Measurements from ENCODE around the gene UBE2L5. TPM values are rescaled to one million over a fixed set of nuclear protein-coding genes. Genes with fewer than 3 reads are reported as not detected.

Gene UBE2L5
- total and polyA plus RNA-seq, 2 of the 13 experiments (the other 11 are each of a cell fraction or from before 2014, with no cell fraction given) = 0.13 TPM; not detected in 1

DNA sequence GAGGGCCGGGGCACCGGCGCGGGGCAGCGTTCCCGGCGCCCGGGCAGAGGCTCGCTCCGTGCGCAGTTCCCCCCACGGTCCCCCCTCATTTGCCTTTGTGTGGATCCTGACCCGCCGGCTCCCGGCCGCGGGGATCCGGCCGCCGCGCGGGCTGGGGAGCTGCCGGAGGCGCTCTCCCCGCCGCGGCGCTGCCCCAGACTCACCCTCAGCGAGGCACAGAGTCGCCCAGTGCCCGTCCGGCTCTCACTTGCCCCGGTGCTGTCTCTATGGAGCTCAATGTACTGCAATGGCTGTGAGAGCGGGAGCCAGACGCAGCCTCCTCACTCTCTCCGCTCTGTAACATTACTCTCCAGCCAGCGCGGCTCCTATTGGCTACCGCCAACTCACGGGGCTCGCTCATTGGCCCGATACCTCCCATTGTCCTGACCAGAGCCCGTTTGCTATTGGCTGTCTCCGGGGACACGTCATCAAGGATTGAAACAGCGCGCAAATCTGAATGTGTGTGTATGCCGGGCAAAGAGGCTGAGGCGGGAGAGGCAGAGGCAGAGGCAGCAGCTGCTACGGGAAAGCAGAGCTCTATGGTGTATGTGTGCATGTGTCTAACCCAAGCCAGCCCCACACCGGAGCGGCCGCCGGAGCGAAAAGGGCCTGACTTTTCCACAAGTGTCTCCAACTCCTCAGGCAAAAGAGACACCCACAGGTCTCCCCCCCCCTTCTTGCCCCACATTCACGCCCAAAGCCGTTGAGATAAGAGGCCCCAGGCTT lies 43.5 kb downstream of the UBE2L5 start, which contains the start of gene HMGB1 (continued):
- TF ChIP-seq, protein P1, sequence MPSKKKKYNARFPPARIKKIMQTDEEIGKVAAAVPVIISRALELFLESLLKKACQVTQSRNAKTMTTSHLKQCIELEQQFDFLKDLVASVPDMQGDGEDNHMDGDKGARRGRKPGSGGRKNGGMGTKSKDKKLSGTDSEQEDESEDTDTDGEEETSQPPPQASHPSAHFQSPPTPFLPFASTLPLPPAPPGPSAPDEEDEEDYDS (CRISPR knock-in tag; IDR thresholded peaks at IDR 0.05) = peak; percentile 67
- TF ChIP-seq EHMT2 (IDR thresholded peaks at IDR 0.05; ENCODE audit: borderline replicate concordance, low read depth, low read length) (no peak), ZNF253 (CRISPR knock-in tag; IDR thresholded peaks at IDR 0.05; ENCODE audit: borderline replicate concordance) (0 out of 2 replicates have a peak, but pooled peaks have one; percentile 64), GFI1 (CRISPR knock-in tag; IDR thresholded peaks at IDR 0.05; ENCODE audit: borderline replicate concordance) (no peak), JUN (CRISPR knock-in tag; IDR thresholded peaks at IDR 0.05) (no peak), ZZZ3 (CRISPR knock-in tag; IDR thresholded peaks at IDR 0.05; ENCODE audit: borderline replicate concordance) (no peak), JARID2 (CRISPR knock-in tag; IDR thresholded peaks at IDR 0.05; ENCODE audit: insufficient replicate concordance) (no peak), ZNF674 (CRISPR knock-in tag; IDR thresholded peaks at IDR 0.05; ENCODE audit: low read depth) (no peak), RFX5 (IDR thresholded peaks at IDR 0.05; ENCODE audit: low read depth, low read length) (peak; percentile 69), CHCHD3 (CRISPR knock-in tag; IDR thresholded peaks at IDR 0.05) (no peak), ATF1 (CRISPR knock-in tag; IDR thresholded peaks at IDR 0.05) (peak; percentile 95), ARNT2 (CRISPR knock-in tag; IDR thresholded peaks at IDR 0.05; ENCODE audit: low read depth) (0 out of 2 replicates have a peak, but pooled peaks have one; percentile 61), ZMYM3 (CRISPR knock-in tag; IDR thresholded peaks at IDR 0.05) (no peak), SOX6 (IDR thresholded peaks at IDR 0.05) (no peak), SOX6 (CRISPR knock-in tag; IDR thresholded peaks at IDR 0.05) (peak; percentile 84), GATAD1 (CRISPR knock-in tag; IDR thresholded peaks at IDR 0.05) (peak; percentile 80), KMT2B (CRISPR knock-in tag; IDR thresholded peaks at IDR 0.05) (no peak)
- TF ChIP-seq, protein P2, sequence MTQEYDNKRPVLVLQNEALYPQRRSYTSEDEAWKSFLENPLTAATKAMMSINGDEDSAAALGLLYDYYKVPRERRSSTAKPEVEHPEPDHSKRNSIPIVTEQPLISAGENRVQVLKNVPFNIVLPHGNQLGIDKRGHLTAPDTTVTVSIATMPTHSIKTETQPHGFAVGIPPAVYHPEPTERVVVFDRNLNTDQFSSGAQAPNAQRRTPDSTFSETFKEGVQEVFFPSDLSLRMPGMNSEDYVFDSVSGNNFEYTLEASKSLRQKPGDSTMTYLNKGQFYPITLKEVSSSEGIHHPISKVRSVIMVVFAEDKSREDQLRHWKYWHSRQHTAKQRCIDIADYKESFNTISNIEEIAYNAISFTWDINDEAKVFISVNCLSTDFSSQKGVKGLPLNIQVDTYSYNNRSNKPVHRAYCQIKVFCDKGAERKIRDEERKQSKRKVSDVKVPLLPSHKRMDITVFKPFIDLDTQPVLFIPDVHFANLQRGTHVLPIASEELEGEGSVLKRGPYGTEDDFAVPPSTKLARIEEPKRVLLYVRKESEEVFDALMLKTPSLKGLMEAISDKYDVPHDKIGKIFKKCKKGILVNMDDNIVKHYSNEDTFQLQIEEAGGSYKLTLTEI (CRISPR knock-in tag; conservative IDR thresholded peaks at IDR 0.05) = no peak
- TF ChIP-seq, protein P3, sequence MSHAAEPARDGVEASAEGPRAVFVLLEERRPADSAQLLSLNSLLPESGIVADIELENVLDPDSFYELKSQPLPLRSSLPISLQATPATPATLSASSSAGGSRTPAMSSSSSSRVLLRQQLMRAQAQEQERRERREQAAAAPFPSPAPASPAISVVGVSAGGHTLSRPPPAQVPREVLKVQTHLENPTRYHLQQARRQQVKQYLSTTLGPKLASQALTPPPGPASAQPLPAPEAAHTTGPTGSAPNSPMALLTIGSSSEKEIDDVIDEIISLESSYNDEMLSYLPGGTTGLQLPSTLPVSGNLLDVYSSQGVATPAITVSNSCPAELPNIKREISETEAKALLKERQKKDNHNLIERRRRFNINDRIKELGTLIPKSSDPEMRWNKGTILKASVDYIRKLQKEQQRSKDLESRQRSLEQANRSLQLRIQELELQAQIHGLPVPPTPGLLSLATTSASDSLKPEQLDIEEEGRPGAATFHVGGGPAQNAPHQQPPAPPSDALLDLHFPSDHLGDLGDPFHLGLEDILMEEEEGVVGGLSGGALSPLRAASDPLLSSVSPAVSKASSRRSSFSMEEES (CRISPR knock-in tag; IDR thresholded peaks at IDR 0.05) = no peak
- TF ChIP-seq, protein P4, sequence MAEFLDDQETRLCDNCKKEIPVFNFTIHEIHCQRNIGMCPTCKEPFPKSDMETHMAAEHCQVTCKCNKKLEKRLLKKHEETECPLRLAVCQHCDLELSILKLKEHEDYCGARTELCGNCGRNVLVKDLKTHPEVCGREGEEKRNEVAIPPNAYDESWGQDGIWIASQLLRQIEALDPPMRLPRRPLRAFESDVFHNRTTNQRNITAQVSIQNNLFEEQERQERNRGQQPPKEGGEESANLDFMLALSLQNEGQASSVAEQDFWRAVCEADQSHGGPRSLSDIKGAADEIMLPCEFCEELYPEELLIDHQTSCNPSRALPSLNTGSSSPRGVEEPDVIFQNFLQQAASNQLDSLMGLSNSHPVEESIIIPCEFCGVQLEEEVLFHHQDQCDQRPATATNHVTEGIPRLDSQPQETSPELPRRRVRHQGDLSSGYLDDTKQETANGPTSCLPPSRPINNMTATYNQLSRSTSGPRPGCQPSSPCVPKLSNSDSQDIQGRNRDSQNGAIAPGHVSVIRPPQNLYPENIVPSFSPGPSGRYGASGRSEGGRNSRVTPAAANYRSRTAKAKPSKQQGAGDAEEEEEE (CRISPR knock-in tag; IDR thresholded peaks at IDR 0.05; ENCODE audit: borderline replicate concordance) = no peak
- TF ChIP-seq, protein P5, sequence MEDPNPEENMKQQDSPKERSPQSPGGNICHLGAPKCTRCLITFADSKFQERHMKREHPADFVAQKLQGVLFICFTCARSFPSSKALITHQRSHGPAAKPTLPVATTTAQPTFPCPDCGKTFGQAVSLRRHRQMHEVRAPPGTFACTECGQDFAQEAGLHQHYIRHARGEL (CRISPR knock-in tag; IDR thresholded peaks at IDR 0.05) = no peak
- TF ChIP-seq, protein P6, sequence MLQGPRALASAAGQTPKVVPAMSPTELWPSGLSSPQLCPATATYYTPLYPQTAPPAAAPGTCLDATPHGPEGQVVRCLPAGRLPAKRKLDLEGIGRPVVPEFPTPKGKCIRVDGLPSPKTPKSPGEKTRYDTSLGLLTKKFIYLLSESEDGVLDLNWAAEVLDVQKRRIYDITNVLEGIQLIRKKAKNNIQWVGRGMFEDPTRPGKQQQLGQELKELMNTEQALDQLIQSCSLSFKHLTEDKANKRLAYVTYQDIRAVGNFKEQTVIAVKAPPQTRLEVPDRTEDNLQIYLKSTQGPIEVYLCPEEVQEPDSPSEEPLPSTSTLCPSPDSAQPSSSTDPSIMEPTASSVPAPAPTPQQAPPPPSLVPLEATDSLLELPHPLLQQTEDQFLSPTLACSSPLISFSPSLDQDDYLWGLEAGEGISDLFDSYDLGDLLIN (CRISPR knock-in tag; IDR thresholded peaks at IDR 0.05; ENCODE audit: borderline replicate concordance) = 0 out of 2 replicates have a peak, but pooled peaks have one; percentile 23

Measured in HepG2 (cell line).